Natural killer cell (primary cell): Measurements from ENCODE around the gene ZBTB9. TPM values are rescaled to one million over a fixed set of nuclear protein-coding genes. Genes with fewer than 3 reads are reported as not detected.

Source experiments
- ATAC-seq, 3 donors: fragments of 150-1000 bp in 2 of 3; fragments of 200-7000 bp in 1 of 3; cut with Tn5 transposase; 1 replicate in 1 of 3; 2 replicates in 2 of 3; pipeline ENCODE4 v1.10.0; 2021; ENCODE audit warnings: mild to moderate bottlenecking in 2 of 3, moderate library complexity in 2 of 3
- DNase-seq, 2 donors: peaks; one replicate each; pipeline versions ENCODE4 v3.0.0 to v3.0.0-alpha.2; 2013 to 2021; ENCODE audit warnings: mixed read lengths in 1 of 2
- H3K27ac ChIP-seq: one replicate; pipeline ENCODE4 v1.5.1; 2013; ENCODE audit warnings: mild to moderate bottlenecking, low read length
- H3K27me3 ChIP-seq: one replicate; pipeline ENCODE4 v1.6.1; 2013; ENCODE audit warnings: low read length; ENCODE audit not compliant: control insufficient read depth, insufficient read depth
- H3K36me3 ChIP-seq: one replicate; pipeline ENCODE4 v1.6.1; 2013; ENCODE audit warnings: low read length; ENCODE audit not compliant: control insufficient read depth, insufficient read depth
- H3K4me1 ChIP-seq: one replicate; pipeline ENCODE4 v1.6.1; 2013; ENCODE audit warnings: low read length; ENCODE audit not compliant: control insufficient read depth, insufficient read depth
- H3K4me3 ChIP-seq: one replicate; pipeline ENCODE4 v1.5.1; 2013; ENCODE audit warnings: low read length
- H3K9me3 ChIP-seq: one replicate; pipeline ENCODE4 v1.6.1; 2013; ENCODE audit warnings: low read length; ENCODE audit not compliant: control insufficient read depth, insufficient read depth
- H3K27ac Mint-ChIP-seq, 2 donors: one replicate each; pipeline ENCODE4 v1.8.0; 2022; ENCODE audit warnings: mild to moderate bottlenecking in 2 of 2, mixed read lengths in 2 of 2, moderate library complexity in 1 of 2
- H3K27me3 Mint-ChIP-seq, 2 donors: one replicate each; pipeline ENCODE4 v1.8.0; 2022; ENCODE audit warnings: low read depth in 2 of 2, mixed read lengths in 2 of 2
- H3K36me3 Mint-ChIP-seq: one replicate; pipeline ENCODE4 v1.8.0; 2022; ENCODE audit warnings: mixed read lengths
- H3K4me1 Mint-ChIP-seq, 2 donors: one replicate each; pipeline ENCODE4 v1.8.0; 2022; ENCODE audit warnings: mixed read lengths in 2 of 2
- H3K4me3 Mint-ChIP-seq: one replicate; pipeline ENCODE4 v1.8.0; 2022; ENCODE audit warnings: mild to moderate bottlenecking, moderate library complexity, mixed read lengths
- H3K9me3 Mint-ChIP-seq, 2 donors: one replicate each; pipeline ENCODE4 v1.8.0; 2022; ENCODE audit warnings: mixed read lengths in 2 of 2
- WGBS: methylation state at CpG from one replicate; pipeline ENCODE4 v1.1.7; 2013; ENCODE audit warnings: missing lambda C conversion rate; ENCODE audit not compliant: insufficient coverage; 5-methylcytosine and 5-hydroxymethylcytosine counted together
- intact Hi-C: fragments of 100-400 bp; cut with micrococcal nuclease; formaldehyde crosslinking; loops from one replicate; pipeline ENCODE4 v1.14.2; 2022
- total RNA-seq, 4 donors: library from RNA; stranded (reverse); fragments of 120-200 nt in 1 of 4; gene quantifications; one replicate each; pipeline versions ENCODE4 v1.2.3 to v1.2.4, GENCODE V29; 2013 to 2022
- TF ChIP-seq, protein P1 (sequence below): fragments of 200-600 bp; IDR thresholded peaks from one replicate; pipeline ENCODE4 v1.8.0; 2022; ENCODE audit warnings: antibody characterized with exemption

The ZBTB9 gene
- total RNA-seq, 3 donors from 2014 or later (not counting 1 experiment from before 2014, with no cell fraction given) = 3.8 to 5.1 (median 3.9) TPM

DNA sequence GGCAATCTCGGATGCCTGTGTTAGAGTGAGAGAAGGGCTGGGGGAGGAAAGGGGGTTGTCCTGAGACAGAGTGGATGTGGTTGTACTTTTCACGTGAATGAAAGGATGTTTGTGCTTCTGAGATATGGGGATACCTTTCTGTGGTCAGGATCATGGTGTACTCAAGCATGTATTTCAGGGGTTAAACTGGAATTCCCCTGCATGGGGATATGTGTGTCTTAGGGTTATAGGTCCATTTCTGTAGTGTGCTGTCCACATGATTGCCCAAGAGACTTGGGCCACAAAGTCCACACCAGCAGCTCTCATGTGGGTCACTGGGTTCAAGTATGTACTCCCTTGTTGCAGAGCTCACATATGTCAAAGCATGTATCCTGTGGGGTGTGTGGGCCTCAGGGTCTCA is 24.0 kb upstream of the ZBTB9 start:
- H3K27me3 Mint-ChIP-seq = no peaks in the 10 kb centered on the region
- DNase-seq = peak in 1 of 2 donors; percentile 56
- ATAC-seq = no peak
- Histone ChIP-seq H3K4me1 (peaks cover 72% of the 10 kb centered on the region), H3K9me3 (no peaks in the 10 kb centered on the region), H3K27me3 (no peaks in the 10 kb centered on the region), H3K36me3 (peaks cover 3% of the 10 kb centered on the region), H3K27ac (peak overlapping the region; percentile 73), H3K4me3 (no peak overlapping the region)
- H3K27ac Mint-ChIP-seq = peak overlapping the region; percentile 88 to 92
- H3K4me3 Mint-ChIP-seq = peak overlapping the region; percentile 89
- H3K9me3 Mint-ChIP-seq = no peaks in the 10 kb centered on the region
- TF ChIP-seq, protein P1, sequence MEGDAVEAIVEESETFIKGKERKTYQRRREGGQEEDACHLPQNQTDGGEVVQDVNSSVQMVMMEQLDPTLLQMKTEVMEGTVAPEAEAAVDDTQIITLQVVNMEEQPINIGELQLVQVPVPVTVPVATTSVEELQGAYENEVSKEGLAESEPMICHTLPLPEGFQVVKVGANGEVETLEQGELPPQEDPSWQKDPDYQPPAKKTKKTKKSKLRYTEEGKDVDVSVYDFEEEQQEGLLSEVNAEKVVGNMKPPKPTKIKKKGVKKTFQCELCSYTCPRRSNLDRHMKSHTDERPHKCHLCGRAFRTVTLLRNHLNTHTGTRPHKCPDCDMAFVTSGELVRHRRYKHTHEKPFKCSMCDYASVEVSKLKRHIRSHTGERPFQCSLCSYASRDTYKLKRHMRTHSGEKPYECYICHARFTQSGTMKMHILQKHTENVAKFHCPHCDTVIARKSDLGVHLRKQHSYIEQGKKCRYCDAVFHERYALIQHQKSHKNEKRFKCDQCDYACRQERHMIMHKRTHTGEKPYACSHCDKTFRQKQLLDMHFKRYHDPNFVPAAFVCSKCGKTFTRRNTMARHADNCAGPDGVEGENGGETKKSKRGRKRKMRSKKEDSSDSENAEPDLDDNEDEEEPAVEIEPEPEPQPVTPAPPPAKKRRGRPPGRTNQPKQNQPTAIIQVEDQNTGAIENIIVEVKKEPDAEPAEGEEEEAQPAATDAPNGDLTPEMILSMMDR = no peak
- intact Hi-C loops = no loop called here
- H3K36me3 Mint-ChIP-seq = no peaks in the 10 kb centered on the region
- peaks cover 62 to 81% of the 10 kb centered on the region in 2 donors for H3K4me1 Mint-ChIP-seq
- WGBS = 23% methylated on average over 2 of the region's 2 CpGs

DNA sequence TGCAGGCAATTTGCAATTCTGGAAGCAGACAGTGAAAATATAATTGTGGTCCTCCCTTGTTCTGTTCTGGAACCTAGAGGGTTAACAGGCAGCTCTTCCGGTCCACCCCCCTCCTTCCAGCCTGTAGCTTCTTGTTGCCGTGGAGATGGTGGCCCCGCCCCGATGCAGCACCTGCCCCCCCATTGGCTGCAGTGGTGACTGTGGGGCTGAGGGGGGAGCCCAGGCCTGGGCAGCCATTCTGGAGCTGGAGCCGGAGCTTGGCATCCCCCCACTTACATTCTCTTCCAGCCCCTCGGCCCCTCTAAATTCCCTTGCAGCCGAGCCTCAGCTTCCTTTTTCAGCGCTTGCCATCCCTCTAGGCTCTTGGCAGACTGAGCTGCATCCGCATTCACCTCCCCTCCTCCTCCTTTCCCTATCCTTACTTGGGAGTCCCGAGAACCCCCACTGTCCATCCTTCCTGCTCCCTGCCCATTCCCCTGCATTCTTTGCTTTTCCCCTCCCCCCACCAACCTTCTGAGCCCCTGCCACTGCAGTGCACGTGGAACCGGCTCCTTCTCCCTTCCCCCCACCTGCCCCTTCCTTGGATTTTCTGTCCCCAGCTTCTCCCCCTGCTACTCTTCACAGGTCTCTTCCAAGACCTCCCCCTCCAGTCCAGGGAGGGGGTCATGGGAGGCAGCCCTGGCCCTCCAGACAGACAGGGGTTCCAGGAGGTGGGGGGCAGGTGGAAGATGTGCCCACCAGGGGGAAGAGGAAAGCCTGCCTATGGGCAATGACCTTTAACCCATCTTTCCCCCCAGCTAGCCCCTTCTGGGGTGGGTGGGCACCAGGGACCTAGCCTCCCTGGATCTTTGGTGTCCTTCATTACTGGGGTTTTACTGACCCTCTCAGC is 23.1 kb upstream of the ZBTB9 start:
- 10% methylated on average over 9 of the region's 12 CpGs for WGBS
- Histone ChIP-seq H3K4me3 (peak overlapping the region; percentile 6), H3K9me3 (no peaks in the 10 kb centered on the region), H3K36me3 (peaks cover 9% of the 10 kb centered on the region), H3K27ac (peak overlapping the region; percentile 73), H3K27me3 (no peaks in the 10 kb centered on the region), H3K4me1 (peaks cover 64% of the 10 kb centered on the region)
- peak; percentile 83 to 91 for DNase-seq
- intact Hi-C loops = no loop called here
- Mint-ChIP-seq H3K36me3 (no peaks in the 10 kb centered on the region), H3K4me1 (peaks cover 57 to 74% of the 10 kb centered on the region in 2 donors), H3K4me3 (peak overlapping the region; percentile 89), H3K27me3 (no peaks in the 10 kb centered on the region), H3K27ac (peak overlapping the region; percentile 88 to 92), H3K9me3 (no peaks in the 10 kb centered on the region)
- TF ChIP-seq, protein P1 = no peak
- ATAC-seq = peak; percentile 61 to 82 (median 76)

DNA sequence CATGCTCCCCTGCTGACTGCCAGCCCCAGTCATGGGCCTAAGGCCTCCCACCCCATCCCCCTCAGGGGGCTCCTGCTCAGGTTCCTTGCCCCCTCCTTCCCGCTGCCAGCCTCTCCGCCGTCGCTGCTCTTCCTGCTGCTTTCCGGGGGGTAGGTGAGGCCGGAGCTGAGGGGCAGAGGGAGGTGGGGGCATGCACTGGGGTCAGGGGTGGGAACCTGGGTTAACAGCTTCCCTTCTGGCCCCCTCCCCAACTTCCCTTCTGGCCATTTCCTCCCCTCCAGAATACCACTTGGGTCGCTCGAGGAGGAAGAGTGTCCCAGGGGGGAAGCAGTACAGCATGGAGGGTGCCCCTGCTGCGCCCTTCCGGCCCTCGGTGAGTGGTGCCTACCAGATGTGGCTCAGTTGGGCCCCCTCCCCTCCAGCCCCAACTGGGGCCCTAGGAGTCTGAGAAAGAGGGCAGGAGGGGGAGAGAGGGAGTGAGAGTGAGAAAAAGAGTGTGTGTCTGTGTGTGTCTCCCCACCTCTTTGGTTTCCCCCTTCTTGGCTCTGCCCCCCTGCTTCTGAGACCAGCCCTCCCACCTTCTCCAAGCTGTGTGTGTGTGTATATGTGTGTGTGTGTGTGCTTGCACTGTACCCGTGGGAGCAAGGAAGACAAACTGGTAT is 22.4 kb upstream of the ZBTB9 start:
- ATAC-seq (peak in 1 of 3 donors; percentile 12), DNase-seq (peak in 1 of 2 donors; percentile 34)
- H3K36me3 Mint-ChIP-seq = no peaks in the 10 kb centered on the region
- peak overlapping the region; percentile 3 for H3K4me3 ChIP-seq
- TF ChIP-seq, protein P1 = no peak
- peaks cover 52 to 66% of the 10 kb centered on the region in 2 donors for H3K4me1 Mint-ChIP-seq
- peaks cover 14% of the 10 kb centered on the region for H3K36me3 ChIP-seq
- intact Hi-C loops = no loop called here
- no peaks in the 10 kb centered on the region for H3K27me3 ChIP-seq
- peaks cover 57% of the 10 kb centered on the region for H3K4me1 ChIP-seq
- no peaks in the 10 kb centered on the region for H3K9me3 ChIP-seq
- H3K27me3 Mint-ChIP-seq = no peaks in the 10 kb centered on the region
- H3K27ac ChIP-seq = peak overlapping the region; percentile 15
- H3K4me3 Mint-ChIP-seq = peak overlapping the region; percentile 67
- 6% methylated on average over 5 of the region's 12 CpGs for WGBS
- H3K9me3 Mint-ChIP-seq = no peaks in the 10 kb centered on the region
- H3K27ac Mint-ChIP-seq = peak overlapping the region; percentile 59 to 92
